ENCODE data around the gene PRELID3B. TPM values are rescaled to one million over a fixed set of nuclear protein-coding genes. Genes with fewer than 3 reads are reported as not detected.
A peak's percentile ranks its signal among the peaks of the same experiment; 100 is the strongest.

The PRELID3B gene
- total and polyA plus RNA-seq, 2 of the 13 experiments (the other 11 are each of a cell fraction or from before 2014, with no cell fraction given): 23.3 to 42.6 TPM

DNA sequence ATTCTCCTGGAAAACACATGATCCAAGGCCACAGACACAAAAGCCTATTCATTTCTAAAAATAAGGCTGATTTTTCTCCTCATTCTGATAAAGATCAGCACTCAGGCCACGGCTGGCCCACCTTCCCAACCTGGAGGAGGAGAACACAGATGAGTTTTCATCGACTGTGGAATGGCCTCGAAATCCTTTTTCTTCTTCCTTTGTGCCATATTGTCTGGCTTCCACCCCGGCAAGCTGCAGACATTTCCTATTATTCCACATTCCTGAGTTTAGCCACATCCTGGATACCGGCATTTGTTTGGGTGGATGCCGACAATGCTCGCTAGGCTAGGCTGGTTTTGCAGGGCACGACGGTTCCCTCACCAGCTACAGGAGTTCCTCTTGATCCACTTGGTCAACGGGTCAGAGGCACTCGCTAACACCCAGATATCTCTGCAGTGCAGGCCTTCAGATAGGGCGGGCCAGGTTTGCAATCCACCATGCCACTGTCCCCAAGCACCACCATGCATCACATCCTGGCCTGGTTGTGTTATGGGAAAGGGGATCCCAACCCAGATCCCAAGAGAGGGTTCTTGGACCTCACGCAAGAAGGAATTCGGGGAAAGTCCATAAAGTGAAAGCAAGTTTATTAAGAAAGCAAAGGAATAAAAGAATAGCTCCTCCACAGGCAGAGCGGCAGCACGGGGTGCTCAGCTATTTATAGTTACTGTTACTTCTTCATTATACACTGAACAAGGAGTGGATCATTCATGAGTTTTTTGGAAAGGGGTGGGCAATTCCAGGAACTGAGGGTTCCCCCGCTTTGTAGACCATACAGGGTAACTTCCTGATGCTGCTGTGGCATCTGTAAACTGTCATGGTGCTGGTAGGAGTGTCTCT is 31.4 kb downstream of the PRELID3B start (continued):
- no peak for TF ChIP-seq SCMH1 (CRISPR knock-in tag; IDR thresholded peaks at IDR 0.05; ENCODE audit: borderline replicate concordance)
- TF ChIP-seq, protein P1, sequence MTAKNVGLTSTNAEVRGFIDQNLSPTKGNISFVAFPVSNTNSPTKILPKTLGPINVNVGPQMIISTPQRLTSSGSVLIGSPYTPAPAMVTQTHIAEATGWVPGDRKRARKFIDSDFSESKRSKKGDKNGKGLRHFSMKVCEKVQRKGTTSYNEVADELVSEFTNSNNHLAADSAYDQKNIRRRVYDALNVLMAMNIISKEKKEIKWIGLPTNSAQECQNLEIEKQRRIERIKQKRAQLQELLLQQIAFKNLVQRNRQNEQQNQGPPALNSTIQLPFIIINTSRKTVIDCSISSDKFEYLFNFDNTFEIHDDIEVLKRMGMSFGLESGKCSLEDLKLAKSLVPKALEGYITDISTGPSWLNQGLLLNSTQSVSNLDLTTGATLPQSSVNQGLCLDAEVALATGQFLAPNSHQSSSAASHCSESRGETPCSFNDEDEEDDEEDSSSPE (CRISPR knock-in tag; IDR thresholded peaks at IDR 0.05): no peak
- TF ChIP-seq JUN (CRISPR knock-in tag; IDR thresholded peaks at IDR 0.05): peak; percentile 58; the same call in 1 of the 2 replicates
- TF ChIP-seq ZIK1 (CRISPR knock-in tag; IDR thresholded peaks at IDR 0.05; ENCODE audit: borderline replicate concordance, low read depth): no peak
- TF ChIP-seq, protein P2, sequence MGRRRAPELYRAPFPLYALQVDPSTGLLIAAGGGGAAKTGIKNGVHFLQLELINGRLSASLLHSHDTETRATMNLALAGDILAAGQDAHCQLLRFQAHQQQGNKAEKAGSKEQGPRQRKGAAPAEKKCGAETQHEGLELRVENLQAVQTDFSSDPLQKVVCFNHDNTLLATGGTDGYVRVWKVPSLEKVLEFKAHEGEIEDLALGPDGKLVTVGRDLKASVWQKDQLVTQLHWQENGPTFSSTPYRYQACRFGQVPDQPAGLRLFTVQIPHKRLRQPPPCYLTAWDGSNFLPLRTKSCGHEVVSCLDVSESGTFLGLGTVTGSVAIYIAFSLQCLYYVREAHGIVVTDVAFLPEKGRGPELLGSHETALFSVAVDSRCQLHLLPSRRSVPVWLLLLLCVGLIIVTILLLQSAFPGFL (CRISPR knock-in tag; IDR thresholded peaks at IDR 0.05): no peak
- no peak for TF ChIP-seq HBP1 (CRISPR knock-in tag; IDR thresholded peaks at IDR 0.05; ENCODE audit: low read depth)
- no peak for TF ChIP-seq MBD4 (IDR thresholded peaks at IDR 0.05; ENCODE audit: borderline replicate concordance, low read length)
- TF ChIP-seq HOXA3 (CRISPR knock-in tag; IDR thresholded peaks at IDR 0.05): peak; percentile 25; the same call in 1 of the 2 replicates
- peak; percentile 29; the same call in 1 of the 2 replicates for TF ChIP-seq ZNF276 (CRISPR knock-in tag; IDR thresholded peaks at IDR 0.05; ENCODE audit: low read depth)
- TF ChIP-seq E2F1 (CRISPR knock-in tag; IDR thresholded peaks at IDR 0.05): no peak
- no peak for TF ChIP-seq PTBP1 (IDR thresholded peaks at IDR 0.05; ENCODE audit: low read depth, low read length, poor library complexity, severe bottlenecking)
- TF ChIP-seq FIP1L1 (IDR thresholded peaks at IDR 0.05; ENCODE audit: borderline replicate concordance, insufficient read depth, low read depth, low read length): no peak
- no peak for TF ChIP-seq PCBP1 (IDR thresholded peaks at IDR 0.05; ENCODE audit: borderline replicate concordance, low read depth, low read length)
- TF ChIP-seq ZNF263 (CRISPR knock-in tag; IDR thresholded peaks at IDR 0.05): no peak
- TF ChIP-seq ZBTB7B (CRISPR knock-in tag; IDR thresholded peaks at IDR 0.05): peak; percentile 57; the same call in 1 of the 2 replicates
- TF ChIP-seq, protein P3, sequence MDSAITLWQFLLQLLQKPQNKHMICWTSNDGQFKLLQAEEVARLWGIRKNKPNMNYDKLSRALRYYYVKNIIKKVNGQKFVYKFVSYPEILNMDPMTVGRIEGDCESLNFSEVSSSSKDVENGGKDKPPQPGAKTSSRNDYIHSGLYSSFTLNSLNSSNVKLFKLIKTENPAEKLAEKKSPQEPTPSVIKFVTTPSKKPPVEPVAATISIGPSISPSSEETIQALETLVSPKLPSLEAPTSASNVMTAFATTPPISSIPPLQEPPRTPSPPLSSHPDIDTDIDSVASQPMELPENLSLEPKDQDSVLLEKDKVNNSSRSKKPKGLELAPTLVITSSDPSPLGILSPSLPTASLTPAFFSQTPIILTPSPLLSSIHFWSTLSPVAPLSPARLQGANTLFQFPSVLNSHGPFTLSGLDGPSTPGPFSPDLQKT (CRISPR knock-in tag; IDR thresholded peaks at IDR 0.05; ENCODE audit: borderline replicate concordance): no peak

Data from HepG2 (cell line).